Gastrocnemius medialis (tissue), 4 donors: ENCODE data around the gene C7orf57. TPM values are rescaled to one million over a fixed set of nuclear protein-coding genes. Genes with fewer than 3 reads are reported as not detected.
A peak's percentile ranks its signal among the peaks of the same experiment; 100 is the strongest.

ENCODE experiments used
- ATAC-seq, 2 donors: fragments of 150-250 bp; one replicate each; pipeline ENCODE4 v1.9.1; 2016
- DNase-seq, 2 donors: peaks; one replicate each; pipeline ENCODE4 v3.0.0-alpha.2; 2019
- H3K27ac ChIP-seq, 4 donors: fragments of 200-600 bp; sonication (generic); 1 replicate in 1 of 4; 2 replicates in 3 of 4; pipeline ENCODE4 v1.5.1; 2016 to 2018; ENCODE audit warnings: mild to moderate bottlenecking in 2 of 4, moderate library complexity in 1 of 4
- H3K27me3 ChIP-seq, 3 donors: fragments of 200-600 bp; sonication (generic) in 2 of 3; 1 replicate in 1 of 3; 2 replicates in 2 of 3; pipeline versions ENCODE4 v1.5.1 to v1.6.0; 2016 to 2019; ENCODE audit warnings: mild to moderate bottlenecking in 1 of 3, moderate library complexity in 1 of 3
- H3K36me3 ChIP-seq, 2 donors: fragments of 200-600 bp; sonication (generic) in 1 of 2; one replicate each; pipeline ENCODE4 v1.5.1; 2017 to 2018
- H3K4me1 ChIP-seq, 2 donors: fragments of 200-600 bp; sonication (generic) in 1 of 2; one replicate each; pipeline ENCODE4 v1.5.1; 2016 to 2017; ENCODE audit warnings: mild to moderate bottlenecking in 2 of 2
- H3K4me3 ChIP-seq, 4 donors: fragments of 200-600 bp; sonication (generic) in 3 of 4; 1 replicate in 1 of 4; 2 replicates in 3 of 4; pipeline ENCODE4 v1.5.1; 2016 to 2019; ENCODE audit warnings: mild to moderate bottlenecking in 2 of 4
- H3K9me3 ChIP-seq, 3 donors: fragments of 200-600 bp; sonication (generic) in 2 of 3; 1 replicate in 1 of 3; 2 replicates in 2 of 3; pipeline ENCODE4 v1.5.1; 2016 to 2019
- CTCF ChIP-seq, 5 experiments: fragments of 450-650 bp in 3 of 5; fragments of 200-600 bp in 2 of 5; sonication (generic) in 2 of 5; IDR thresholded peaks in 4 of 5; conservative IDR thresholded peaks in 1 of 5; 1 replicate in 4 of 5; 2 replicates in 1 of 5; pipeline ENCODE4 v1.5.1; 2016 to 2019; ENCODE audit warnings: antibody characterized with exemption in 5 of 5, mild to moderate bottlenecking in 3 of 5, moderate library complexity in 3 of 5
- POLR2A ChIP-seq, 2 donors: fragments of 450-650 bp; IDR thresholded peaks; one replicate each; pipeline ENCODE4 v1.6.1; 2017; ENCODE audit warnings: antibody characterized with exemption in 2 of 2, mild to moderate bottlenecking in 2 of 2, moderate library complexity in 2 of 2
- in situ Hi-C, 4 donors: fragments of 200-750 bp; cut with MboI; loops; one replicate each; pipeline versions ENCODE4 v1.15.0 to v1.8.0; 2017; ENCODE audit warnings: low sequenced_read_pairs in 4 of 4
- intact Hi-C: fragments of 100-400 bp; cut with DNase I; formaldehyde crosslinking; loops from one replicate; pipeline ENCODE4 v1.15.1; 2023; ENCODE audit warnings: low total_unique reads
- total RNA-seq, 4 donors: library from RNA; depleted of rRNA; stranded (reverse); fragments of >200 nt; gene quantifications; one replicate each; pipeline versions ENCODE4 v1.1.0 to v1.2.3, GENCODE V29; 2016

C7orf57 gene
- total RNA-seq, 4 donors from 2014 or later = not detected

GRCh38 chr7:48028938-48029337, 6.4 kb upstream of the C7orf57 start, which contains the start of gene SUN3:
Gene SUN3, minus strand, starts transcription at chr7:48029107. Its CDS starts 169 bp downstream, at chr7:48028938.
- intact Hi-C loops (no loop called here), in situ Hi-C loops (no loop called here)
- DNase-seq = no peak
- Histone ChIP-seq H3K36me3 (no peaks in the 10 kb centered on the region), H3K27me3 (no peaks in the 10 kb centered on the region), H3K4me1 (no peaks in the 10 kb centered on the region), H3K9me3 (no peaks in the 10 kb centered on the region), H3K27ac (no peak within 1 kb of the TSS), H3K4me3 (no peak within 1 kb of the TSS)
- TF ChIP-seq POLR2A (IDR thresholded peaks at IDR 0.05) (no peak), CTCF (IDR thresholded peaks at IDR 0.05 in 4 of 5, conservative IDR thresholded peaks at IDR 0.05 in 1 of 5) (no peak)
- ATAC-seq = no peak

GRCh38 chr7:48031111-48031510, 4.2 kb upstream of the C7orf57 start:
- no peaks in the 10 kb centered on the region for H3K36me3 ChIP-seq
- no peak overlapping the region for H3K4me3 ChIP-seq
- peaks cover 3 to 8% of the 10 kb centered on the region in 2 donors for H3K4me1 ChIP-seq
- in situ Hi-C loops (no loop called here), intact Hi-C loops (no loop called here)
- no peak overlapping the region for H3K27ac ChIP-seq
- no peak for ATAC-seq
- TF ChIP-seq CTCF (IDR thresholded peaks at IDR 0.05 in 4 of 5, conservative IDR thresholded peaks at IDR 0.05 in 1 of 5) (no peak), POLR2A (IDR thresholded peaks at IDR 0.05) (no peak)
- H3K27me3 ChIP-seq = peaks cover 0 to 4% (median 2%) of the 10 kb centered on the region in 3 donors
- H3K9me3 ChIP-seq = no peaks in the 10 kb centered on the region
- DNase-seq = no peak

- no peak for DNase-seq
- H3K27me3 ChIP-seq = peaks cover 0 to 8% (median 6%) of the 10 kb centered on the region in 3 donors
- intact Hi-C loops = no loop called here
- ATAC-seq = no peak
- H3K36me3 ChIP-seq = no peaks in the 10 kb centered on the region
- no peaks in the 10 kb centered on the region for H3K9me3 ChIP-seq
- in situ Hi-C loops = no loop called here
- peaks cover 4 to 9% of the 10 kb centered on the region in 2 donors for H3K4me1 ChIP-seq
- no peak overlapping the region for H3K4me3 ChIP-seq
- no peak for TF ChIP-seq CTCF (IDR thresholded peaks at IDR 0.05 in 4 of 5, conservative IDR thresholded peaks at IDR 0.05 in 1 of 5)
- no peak for TF ChIP-seq POLR2A (IDR thresholded peaks at IDR 0.05)
- no peak overlapping the region for H3K27ac ChIP-seq
Measured at GRCh38 chr7:48033922-48034321, 1.4 kb upstream of the C7orf57 start.

- DNase-seq = no peak
- in situ Hi-C loops = no loop called here
- no peak for ATAC-seq
- intact Hi-C loops = loop anchor here (1.0 kb wide), 2 partner anchors 53 to 74 kb away; partner anchors contain the start of gene UPP1
- Histone ChIP-seq H3K27ac (no peak overlapping the region), H3K4me3 (peak overlapping the region; percentile 63 to 77 (median 64)), H3K9me3 (no peaks in the 10 kb centered on the region), H3K4me1 (peaks cover 4 to 9% of the 10 kb centered on the region in 2 donors), H3K27me3 (peaks cover 0 to 8% (median 6%) of the 10 kb centered on the region in 3 donors), H3K36me3 (no peaks in the 10 kb centered on the region)
- TF ChIP-seq CTCF (IDR thresholded peaks at IDR 0.05 in 4 of 5, conservative IDR thresholded peaks at IDR 0.05 in 1 of 5) = no peak
- no peak for TF ChIP-seq POLR2A (IDR thresholded peaks at IDR 0.05)
Measured at GRCh38 chr7:48035967-48036478, 680 bp downstream of the C7orf57 start.
